Ishikawa (cell line): Measurements from ENCODE around the gene NEK11.

ENCODE experiments used
- MAX ChIP-seq: IDR thresholded peaks from 2 replicates; pipeline ENCODE4 v1.6.1; 2012
- NFIC ChIP-seq: IDR thresholded peaks from 2 replicates; pipeline ENCODE4 v1.6.1; 2012
- TAF1 ChIP-seq: IDR thresholded peaks from 2 replicates; pipeline ENCODE4 v1.6.1; 2012; ENCODE audit warnings: low read depth, mild to moderate bottlenecking

- TF ChIP-seq MAX (no peak), NFIC (no peak), TAF1 (no peak)
Measured at GRCh38 chr3:131363275-131363674, 336.6 kb downstream of the NEK11 start.
